GM19240 (cell line): ENCODE measurements around the gene TMEM43.
A peak's percentile ranks its signal among the peaks of the same experiment; 100 is the strongest.

Source experiments
- DNase-seq: peaks from one replicate; pipeline ENCODE4 v3.0.0; 2011; ENCODE audit warnings: low spot score; ENCODE audit not compliant: insufficient read length

The TMEM43 gene

GRCh38 chr3:14175383-14176037 lies 50.7 kb downstream of the TMEM43 start:
- no peak for DNase-seq

- DNase-seq: no peak
Observed at GRCh38 chr3:14177580-14178246, 52.9 kb downstream of the TMEM43 start.

GRCh38 chr3:14178247-14179113 lies 53.6 kb downstream of the TMEM43 start, which contains the start of the genes LSM3 and XPC:
Gene LSM3 (plus strand): TSS chr3:14178817. CDS start chr3:14178861, 44 bp downstream.
Gene XPC (minus strand): TSS chr3:14178601. CDS start chr3:14178568, 33 bp downstream.
- DNase-seq: peak; percentile 79

GRCh38 chr3:14179114-14179465 lies 54.2 kb downstream of the TMEM43 start:
- no peak for DNase-seq

- DNase-seq: no peak
Observed at GRCh38 chr3:14179795-14180194, 54.9 kb downstream of the TMEM43 start.

- no peak for DNase-seq
Observed at GRCh38 chr3:14181253-14181652, 56.4 kb downstream of the TMEM43 start.

GRCh38 chr3:14183015-14183577 lies 58.2 kb downstream of the TMEM43 start:
- DNase-seq: no peak

GRCh38 chr3:14186854-14187458 lies 62.1 kb downstream of the TMEM43 start:
- DNase-seq: no peak

- DNase-seq: no peak
Observed at GRCh38 chr3:14188041-14188754, 63.3 kb downstream of the TMEM43 start.
